Heart right ventricle (tissue), 16 donors: ENCODE results near the gene DEDD2. TPM values are rescaled to one million over a fixed set of nuclear protein-coding genes. Genes with fewer than 3 reads are reported as not detected.

Source experiments
- ATAC-seq, 8 donors: fragments of 200-7000 bp; cut with Tn5 transposase; one replicate each; pipeline ENCODE4 v1.9.1; 2020; ENCODE audit warnings: mild to moderate bottlenecking in 8 of 8, moderate library complexity in 8 of 8, moderate number of reproducible peaks in 1 of 8
- DNase-seq, 2 donors: peaks; one replicate each; pipeline ENCODE4 v3.0.0-alpha.2; 2020
- H3K27ac ChIP-seq, 10 donors: fragments of 200-600 bp; sonication (generic) in 2 of 10; one replicate each; pipeline versions ENCODE4 v1.5.0 to v1.8.0; 2020 to 2022; ENCODE audit warnings: mild to moderate bottlenecking in 3 of 10
- H3K27me3 ChIP-seq, 7 donors: fragments of 200-600 bp; one replicate each; pipeline ENCODE4 v1.8.0; 2021 to 2022; ENCODE audit warnings: mild to moderate bottlenecking in 2 of 7
- H3K36me3 ChIP-seq, 9 donors: fragments of 200-600 bp; sonication (generic) in 1 of 9; one replicate each; pipeline versions ENCODE4 v1.5.0 to v1.8.0; 2020 to 2022; ENCODE audit warnings: mild to moderate bottlenecking in 2 of 9
- H3K4me1 ChIP-seq, 9 donors: fragments of 200-600 bp; sonication (generic) in 1 of 9; one replicate each; pipeline versions ENCODE4 v1.5.0 to v1.8.0; 2020 to 2022; ENCODE audit warnings: mild to moderate bottlenecking in 4 of 9
- H3K4me3 ChIP-seq, 10 donors: fragments of 200-600 bp; sonication (generic) in 2 of 10; one replicate each; pipeline versions ENCODE4 v1.5.0 to v1.8.0; 2020 to 2022; ENCODE audit warnings: mild to moderate bottlenecking in 7 of 10, moderate library complexity in 2 of 10
- H3K9me3 ChIP-seq, 11 donors: fragments of 200-600 bp in 10 of 11; sonication (generic) in 2 of 11; one replicate each; pipeline versions ENCODE4 v1.5.0 to v1.8.0; 2013 to 2022; ENCODE audit warnings: mild to moderate bottlenecking in 2 of 11, control low read depth in 1 of 11, moderate library complexity in 1 of 11
- CTCF ChIP-seq, 9 donors: fragments of 200-600 bp; sonication (generic) in 2 of 9; IDR thresholded peaks; one replicate each; pipeline versions ENCODE4 v1.5.0 to v1.8.0; 2021 to 2022; ENCODE audit warnings: antibody characterized with exemption in 9 of 9, mild to moderate bottlenecking in 5 of 9, moderate library complexity in 1 of 9
- WGBS, 2 donors: extraction: QIAGEN DNeasy Blood & Tissue Kit; methylation state at CpG; one replicate each; pipeline ENCODE4 v1.1.7; 2013; ENCODE audit warnings: inconsistent platforms in 1 of 2; 5-methylcytosine and 5-hydroxymethylcytosine counted together
- intact Hi-C, 10 donors: fragments of 100-400 bp; cut with DNase I; formaldehyde crosslinking; loops; one replicate each; pipeline versions ENCODE4 v1.11.1 to v1.14.2; 2022
- polyA plus RNA-seq, 2 donors: library from polyadenylated mRNA; stranded (reverse); fragments of 200-250 nt; gene quantifications; one replicate each; pipeline ENCODE4 v1.2.3, GENCODE V29; 2013
- total RNA-seq, 10 donors: library from RNA; stranded (reverse); fragmentation: NEBNext Ultra II Directional in 3 of 10; extraction: Animal tissue kit (Norgen Biotek cat#: 25700) in 3 of 10; gene quantifications; one replicate each; pipeline versions ENCODE4 v1.2.1 to v1.2.4, GENCODE V29; 2021 to 2023
- donor health status: Arrhythmogenic right ventricular cardiomyopathy.
- donor health status: ischemic (EF 13 %, LVEDD 7.1; RV severe dilation, severe dysfunction).
- donor health status: healthy with polysubstance abuse.
- donor health status: DM: no; HTN: yes; CAD: no.
- donor health status: DM: no; HTN: no; CAD: no.
- donor health status: ischemic (EF 25% LVEDD 6.9; RV normal size, moderate dysfunction).
- donor health status: ischemic (EF 25% LVEDD 5.7; RV mildly dilated, moderate dysfunction).
- donor health status: healthy.
- donor health status: DM: yes; HTN: yes; CAD: no.
- donor health status: Ischemic cardiomyopathy.
- donor health status: ischemic (EF 35%, LVEDD 5.7; RV mildly dilated, moderate dysfunction).
- donor health status: nonischemic (EF 11% LVEDD 7.7; RV severe dilation, severe dysfunction).
- donor health status: DM: yes; HTN: yes; CAD: no.
- donor health status: PGD.
- donor health status: ischemic (EF 29% LVEDD 5.4; RV normal size, mild dysfunction).
- donor health status: nonischemic (EF 23%, LVEDD 6.1; RV moderate dilation, normal function).

Gene DEDD2
- total and polyA plus RNA-seq, 12 donors = 9.8 to 20.5 (median 12.6) TPM

- TF ChIP-seq CTCF (IDR thresholded peaks at IDR 0.05) = no peak
These were observed 43.8 kb downstream of the DEDD2 start for GRCh38 chr19:42173695-42174094.

GRCh38 chr19:42172261-42172660 is 45.2 kb downstream of the DEDD2 start:
- 90 to 91% methylated on average over 7 of the region's 7 CpGs for WGBS, 2 donors

More at GRCh38 chr19:42173695-42174094, 43.8 kb downstream of the DEDD2 start:
- no peaks in the 10 kb centered on the region for H3K36me3 ChIP-seq
- intact Hi-C loops = no loop called here
- DNase-seq (no peak), ATAC-seq (no peak)
- peaks cover 0 to 61% (median 54%) of the 10 kb centered on the region in 7 donors for H3K27me3 ChIP-seq
- H3K4me3 ChIP-seq = no peak overlapping the region
- H3K9me3 ChIP-seq = no peaks in the 10 kb centered on the region
- peaks cover 0 to 15% (median 11%) of the 10 kb centered on the region in 9 donors for H3K4me1 ChIP-seq
- H3K27ac ChIP-seq = no peak overlapping the region
- 77 to 78% methylated on average over 5 of the region's 5 CpGs for WGBS, 2 donors

GRCh38 chr19:42170715-42171114 is 46.8 kb downstream of the DEDD2 start:
- H3K27ac ChIP-seq = no peak overlapping the region
- no peaks in the 10 kb centered on the region for H3K9me3 ChIP-seq
- H3K27me3 ChIP-seq = peaks cover 0 to 42% (median 29%) of the 10 kb centered on the region in 7 donors
- intact Hi-C loops = no loop called here
- H3K4me3 ChIP-seq = no peak overlapping the region
- no peaks in the 10 kb centered on the region for H3K36me3 ChIP-seq
- ATAC-seq = no peak
- no peak for TF ChIP-seq CTCF (IDR thresholded peaks at IDR 0.05)
- DNase-seq = no peak
- 86 to 89% methylated on average over 16 of the region's 16 CpGs for WGBS, 2 donors
- peaks cover 0 to 4% (median 3%) of the 10 kb centered on the region in 9 donors for H3K4me1 ChIP-seq

More at GRCh38 chr19:42172261-42172660, 45.2 kb downstream of the DEDD2 start:
- H3K27ac ChIP-seq = no peak overlapping the region
- DNase-seq (no peak), ATAC-seq (no peak)
- intact Hi-C loops = no loop called here
- no peak for TF ChIP-seq CTCF (IDR thresholded peaks at IDR 0.05)
- H3K4me3 ChIP-seq = no peak overlapping the region
- H3K27me3 ChIP-seq = peaks cover 0 to 47% (median 39%) of the 10 kb centered on the region in 7 donors
- H3K4me1 ChIP-seq = peaks cover 0 to 14% (median 11%) of the 10 kb centered on the region in 9 donors
- no peaks in the 10 kb centered on the region for H3K9me3 ChIP-seq
- H3K36me3 ChIP-seq = no peaks in the 10 kb centered on the region

GRCh38 chr19:42169486-42170413 is 47.7 kb downstream of the DEDD2 start:
- 80 to 85% methylated on average over 19 of the region's 19 CpGs for WGBS, 2 donors
- DNase-seq (no peak), ATAC-seq (no peak)
- H3K4me3 ChIP-seq = no peak overlapping the region
- intact Hi-C loops = no loop called here
- H3K27ac ChIP-seq = no peak overlapping the region
- peaks cover 0 to 39% (median 20%) of the 10 kb centered on the region in 7 donors for H3K27me3 ChIP-seq
- no peaks in the 10 kb centered on the region for H3K36me3 ChIP-seq
- H3K4me1 ChIP-seq = no peaks in the 10 kb centered on the region
- H3K9me3 ChIP-seq = no peaks in the 10 kb centered on the region
- TF ChIP-seq CTCF (IDR thresholded peaks at IDR 0.05) = no peak
